Astrocyte (in vitro differentiated cells and primary cell): ENCODE data around the gene FOXL3.

ENCODE experiments used
- EZH2 ChIP-seq: IDR thresholded peaks from 2 replicates; pipeline ENCODE4 v1.6.1; 2012; ENCODE audit warnings: mild to moderate bottlenecking, low read length, inconsistent platforms; ENCODE audit not compliant: insufficient read depth
- TF ChIP-seq, protein P1 (sequence below): IDR thresholded peaks from 2 replicates; pipeline ENCODE4 v1.5.1; 2011; ENCODE audit warnings: low read depth, mild to moderate bottlenecking, inconsistent platforms, low read length, moderate library complexity; ENCODE audit not compliant: insufficient read depth

DNA sequence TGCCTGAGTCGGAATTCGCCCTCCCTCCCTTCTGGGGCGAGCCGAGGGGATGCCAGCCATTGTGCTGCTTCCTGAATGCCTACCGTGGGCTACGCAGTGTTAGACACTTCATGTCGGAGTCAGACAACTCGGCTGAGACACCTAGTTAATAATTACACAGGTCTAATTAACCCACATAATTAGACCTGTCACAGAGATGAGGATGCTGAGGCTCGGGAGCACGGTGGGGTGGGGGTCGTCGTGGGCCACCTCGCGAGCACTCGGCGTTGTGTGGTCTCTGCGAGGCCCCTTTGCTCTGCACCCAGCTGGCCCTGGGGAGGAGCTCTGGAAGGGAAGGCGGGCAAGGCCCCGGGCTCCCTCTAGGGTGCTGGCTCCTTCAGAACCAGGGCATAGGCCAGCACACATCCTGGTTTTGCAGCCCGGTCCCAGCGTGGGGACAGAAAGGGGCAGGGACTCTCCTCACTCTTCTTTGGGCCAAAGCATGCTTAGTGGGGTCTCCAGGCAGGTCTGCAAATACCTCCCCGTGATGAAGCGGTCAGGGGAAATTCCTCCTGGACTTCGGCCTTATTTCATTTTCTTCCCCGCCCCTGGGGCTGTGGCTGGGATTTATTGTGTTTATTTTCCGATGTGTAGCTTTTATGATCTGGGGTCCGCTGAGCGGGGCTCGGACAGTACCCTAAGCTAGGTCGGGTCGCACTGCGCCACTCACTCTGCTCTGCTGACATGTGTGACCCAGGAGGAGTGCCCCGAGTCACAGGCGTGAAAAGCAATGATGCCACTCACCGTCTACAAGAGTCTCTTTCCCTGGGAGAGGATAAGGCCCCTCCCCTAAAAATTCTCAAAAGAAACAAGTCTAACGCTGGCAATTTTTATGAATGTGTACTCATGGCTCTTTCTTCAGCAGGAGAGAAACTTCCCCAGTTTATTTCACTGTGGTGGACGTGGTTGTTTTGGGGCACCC lies 4.9 kb upstream of the FOXL3 start:
- TF ChIP-seq, protein P1, sequence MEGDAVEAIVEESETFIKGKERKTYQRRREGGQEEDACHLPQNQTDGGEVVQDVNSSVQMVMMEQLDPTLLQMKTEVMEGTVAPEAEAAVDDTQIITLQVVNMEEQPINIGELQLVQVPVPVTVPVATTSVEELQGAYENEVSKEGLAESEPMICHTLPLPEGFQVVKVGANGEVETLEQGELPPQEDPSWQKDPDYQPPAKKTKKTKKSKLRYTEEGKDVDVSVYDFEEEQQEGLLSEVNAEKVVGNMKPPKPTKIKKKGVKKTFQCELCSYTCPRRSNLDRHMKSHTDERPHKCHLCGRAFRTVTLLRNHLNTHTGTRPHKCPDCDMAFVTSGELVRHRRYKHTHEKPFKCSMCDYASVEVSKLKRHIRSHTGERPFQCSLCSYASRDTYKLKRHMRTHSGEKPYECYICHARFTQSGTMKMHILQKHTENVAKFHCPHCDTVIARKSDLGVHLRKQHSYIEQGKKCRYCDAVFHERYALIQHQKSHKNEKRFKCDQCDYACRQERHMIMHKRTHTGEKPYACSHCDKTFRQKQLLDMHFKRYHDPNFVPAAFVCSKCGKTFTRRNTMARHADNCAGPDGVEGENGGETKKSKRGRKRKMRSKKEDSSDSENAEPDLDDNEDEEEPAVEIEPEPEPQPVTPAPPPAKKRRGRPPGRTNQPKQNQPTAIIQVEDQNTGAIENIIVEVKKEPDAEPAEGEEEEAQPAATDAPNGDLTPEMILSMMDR, result no peak
- no peak for TF ChIP-seq EZH2
